ENCODE measurements around the gene RPUSD2. TPM values are rescaled to one million over a fixed set of nuclear protein-coding genes. Genes with fewer than 3 reads are reported as not detected.

The RPUSD2 gene
- total and polyA plus RNA-seq, 2 donors, result 5.9 to 11.7 TPM

GRCh38 chr15:40582726-40583246, 13.7 kb downstream of the RPUSD2 start:
- no peaks in the 10 kb centered on the region for H3K36me3 ChIP-seq (ENCODE audit: insufficient read depth)
- 67% methylated on average over 8 of the region's 8 CpGs for WGBS
- H3K4me3 ChIP-seq (ENCODE audit: low read depth, low read length), result no peak overlapping the region
- H3K4me1 ChIP-seq (ENCODE audit: insufficient read depth), result no peaks in the 10 kb centered on the region
- no peak for DNase-seq (ENCODE audit: extremely low spot score)
- H3K27ac ChIP-seq (ENCODE audit: low read depth), result no peak overlapping the region

DNA sequence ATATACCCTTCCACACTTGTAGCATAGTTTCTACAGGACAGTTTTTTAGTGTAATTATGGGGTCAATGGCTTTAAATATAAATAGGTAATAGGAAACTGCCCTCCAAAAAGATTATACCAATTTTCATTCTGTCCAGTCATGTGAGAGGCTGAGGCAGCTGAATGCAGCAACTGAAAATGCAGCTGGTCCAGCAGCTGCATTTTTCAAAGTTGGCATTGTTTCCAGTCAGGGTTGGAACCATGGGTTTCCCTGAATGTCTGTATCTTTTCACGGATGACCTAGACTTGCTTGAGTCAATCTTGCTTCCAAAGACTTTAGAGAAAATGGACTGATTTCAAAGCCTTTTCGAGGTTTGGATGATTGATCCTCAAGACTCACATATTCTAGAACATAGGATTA, 15.1 kb downstream of the RPUSD2 start:
- no peak for DNase-seq (ENCODE audit: extremely low spot score)
- Histone ChIP-seq H3K4me1 (ENCODE audit: insufficient read depth) (no peaks in the 10 kb centered on the region), H3K36me3 (ENCODE audit: insufficient read depth) (no peaks in the 10 kb centered on the region), H3K27ac (ENCODE audit: low read depth) (no peak overlapping the region), H3K4me3 (ENCODE audit: low read depth, low read length) (no peak overlapping the region)
- 55% methylated on average over 2 of the region's 2 CpGs for WGBS

DNA sequence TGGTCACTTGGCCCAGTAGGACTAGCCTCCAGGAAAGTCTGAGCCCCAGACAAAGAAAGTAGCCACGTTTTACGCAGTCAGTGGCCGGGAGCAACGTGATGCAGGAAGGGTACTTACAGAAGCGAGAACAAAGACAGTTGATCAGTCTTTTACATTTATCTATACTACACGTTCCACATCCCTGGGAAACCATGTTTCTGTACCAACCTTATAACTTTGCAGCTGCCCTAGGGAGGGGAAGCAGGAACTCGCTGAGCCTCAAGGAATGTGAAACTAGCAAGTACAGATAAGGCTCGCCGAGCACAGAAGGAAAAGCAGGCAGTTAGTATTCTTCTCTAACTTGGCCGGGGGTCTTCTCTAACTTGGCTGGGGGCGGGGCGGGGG, 21.6 kb downstream of the RPUSD2 start:
- no peak overlapping the region for H3K4me3 ChIP-seq (ENCODE audit: low read depth, low read length)
- DNase-seq (ENCODE audit: extremely low spot score), result no peak
- WGBS, result 25% methylated on average over 12 of the region's 12 CpGs
- H3K4me1 ChIP-seq (ENCODE audit: insufficient read depth), result no peaks in the 10 kb centered on the region
- no peak overlapping the region for H3K27ac ChIP-seq (ENCODE audit: low read depth)
- H3K36me3 ChIP-seq (ENCODE audit: insufficient read depth), result no peaks in the 10 kb centered on the region

- no peak for DNase-seq (ENCODE audit: extremely low spot score)
- Histone ChIP-seq H3K4me1 (ENCODE audit: insufficient read depth) (no peaks in the 10 kb centered on the region), H3K27ac (ENCODE audit: low read depth) (no peak overlapping the region), H3K4me3 (ENCODE audit: low read depth, low read length) (no peak overlapping the region), H3K36me3 (ENCODE audit: insufficient read depth) (no peaks in the 10 kb centered on the region)
- whole genome bisulfite sequencing, result 52% methylated on average over 8 of the region's 8 CpGs
These were observed 22.3 kb downstream of the RPUSD2 start for GRCh38 chr15:40591389-40591788.

DNA sequence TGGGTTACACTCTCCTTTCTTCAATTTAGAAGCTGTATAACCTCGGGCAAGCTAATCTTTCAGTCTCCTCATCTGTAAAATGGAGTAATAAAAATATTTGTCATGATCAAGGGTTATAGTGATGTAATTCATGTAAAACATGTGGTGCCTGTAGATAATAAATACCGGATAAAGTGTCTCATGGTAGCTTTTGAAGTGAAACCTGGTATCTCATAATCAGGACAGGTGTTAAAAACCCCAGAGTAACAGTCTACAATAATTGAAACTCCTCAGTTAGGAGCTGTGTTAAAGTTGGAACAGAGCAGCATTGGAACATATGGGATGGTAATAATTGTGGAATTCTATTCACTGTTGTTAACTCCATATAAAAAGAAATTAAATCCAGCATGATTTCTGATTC, 24.1 kb downstream of the RPUSD2 start:
- no peak for DNase-seq (ENCODE audit: extremely low spot score)
- 55% methylated on average over 2 of the region's 2 CpGs for WGBS
- Histone ChIP-seq H3K27ac (ENCODE audit: low read depth) (no peak overlapping the region), H3K4me3 (ENCODE audit: low read depth, low read length) (no peak overlapping the region), H3K4me1 (ENCODE audit: insufficient read depth) (no peaks in the 10 kb centered on the region), H3K36me3 (ENCODE audit: insufficient read depth) (no peaks in the 10 kb centered on the region)

DNA sequence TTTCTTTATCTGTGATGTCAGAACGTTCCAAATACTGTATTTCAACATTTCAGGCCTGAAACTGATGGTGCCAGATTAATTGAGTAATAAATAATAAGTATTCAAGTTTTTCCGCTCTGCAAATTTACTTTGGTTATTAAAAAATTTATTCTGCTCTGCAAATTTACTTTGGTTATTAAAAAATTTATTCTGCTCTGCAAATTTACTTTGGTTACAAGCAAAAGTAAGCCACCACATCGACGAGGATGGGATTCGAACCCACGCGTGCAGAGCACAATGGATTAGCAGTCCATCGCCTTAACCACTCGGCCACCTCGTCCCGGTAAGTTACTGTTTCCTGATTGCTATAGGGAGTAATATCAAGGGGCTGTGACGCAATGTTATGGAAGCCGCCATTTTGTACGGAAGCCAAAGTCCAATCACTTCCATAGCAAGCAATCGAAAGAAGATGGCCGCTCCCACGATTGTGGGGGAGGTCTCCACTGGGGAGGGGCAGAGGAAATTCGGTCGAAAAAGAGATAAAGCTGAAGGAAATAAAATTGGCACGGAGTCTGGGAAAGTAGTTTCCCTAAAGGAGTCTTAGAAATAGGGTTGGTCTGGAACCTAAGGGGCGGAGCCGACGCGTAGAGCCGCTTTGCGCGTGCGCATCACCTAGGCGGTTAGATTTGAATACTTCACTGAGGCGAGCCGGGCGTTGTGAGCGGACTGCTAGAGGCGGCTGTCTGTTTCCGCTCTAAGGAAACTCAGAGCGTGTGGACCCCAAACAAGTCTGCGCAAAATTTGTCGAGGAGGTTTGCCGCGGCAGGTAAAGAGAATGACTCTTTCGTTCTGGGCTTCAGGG, 24.7 kb downstream of the RPUSD2 start, which contains the start of gene KNL1:
TSS of gene KNL1 (plus strand) at position 662 of the 841 bp plus-strand sequence. CDS start 8,683 bp downstream, outside the sequence.
- H3K4me3 ChIP-seq (ENCODE audit: low read depth, low read length), result peak within 1 kb of the TSS; percentile 56
- DNase-seq (ENCODE audit: extremely low spot score), result peak; percentile 98
- H3K4me1 ChIP-seq (ENCODE audit: insufficient read depth), result no peaks in the 10 kb centered on the region
- no peaks in the 10 kb centered on the region for H3K36me3 ChIP-seq (ENCODE audit: insufficient read depth)
- H3K27ac ChIP-seq (ENCODE audit: low read depth), result peak within 1 kb of the TSS; percentile 84
- 3% methylated on average over 41 of the region's 41 CpGs for WGBS

- WGBS, result under 1% methylated on average over 31 of the region's 31 CpGs
- H3K36me3 ChIP-seq (ENCODE audit: insufficient read depth), result no peaks in the 10 kb centered on the region
- no peak for DNase-seq (ENCODE audit: extremely low spot score)
- H3K4me3 ChIP-seq (ENCODE audit: low read depth, low read length), result peak overlapping the region; percentile 56
- H3K4me1 ChIP-seq (ENCODE audit: insufficient read depth), result no peaks in the 10 kb centered on the region
- H3K27ac ChIP-seq (ENCODE audit: low read depth), result no peak overlapping the region
These were observed 25.3 kb downstream of the RPUSD2 start for GRCh38 chr15:40594429-40594836.

GRCh38 chr15:40595219-40595618, 26.1 kb downstream of the RPUSD2 start:
- no peak for DNase-seq (ENCODE audit: extremely low spot score)
- no peak overlapping the region for H3K4me3 ChIP-seq (ENCODE audit: low read depth, low read length)
- no peaks in the 10 kb centered on the region for H3K4me1 ChIP-seq (ENCODE audit: insufficient read depth)
- H3K27ac ChIP-seq (ENCODE audit: low read depth), result no peak overlapping the region
- 19% methylated on average over 5 of the region's 5 CpGs for WGBS
- H3K36me3 ChIP-seq (ENCODE audit: insufficient read depth), result no peaks in the 10 kb centered on the region

GRCh38 chr15:40595773-40596172, 26.7 kb downstream of the RPUSD2 start:
- WGBS, result 44% methylated on average over 5 of the region's 5 CpGs
- Histone ChIP-seq H3K27ac (ENCODE audit: low read depth) (no peak overlapping the region), H3K4me3 (ENCODE audit: low read depth, low read length) (no peak overlapping the region), H3K36me3 (ENCODE audit: insufficient read depth) (no peaks in the 10 kb centered on the region), H3K4me1 (ENCODE audit: insufficient read depth) (no peaks in the 10 kb centered on the region)
- DNase-seq (ENCODE audit: extremely low spot score), result no peak

DNA sequence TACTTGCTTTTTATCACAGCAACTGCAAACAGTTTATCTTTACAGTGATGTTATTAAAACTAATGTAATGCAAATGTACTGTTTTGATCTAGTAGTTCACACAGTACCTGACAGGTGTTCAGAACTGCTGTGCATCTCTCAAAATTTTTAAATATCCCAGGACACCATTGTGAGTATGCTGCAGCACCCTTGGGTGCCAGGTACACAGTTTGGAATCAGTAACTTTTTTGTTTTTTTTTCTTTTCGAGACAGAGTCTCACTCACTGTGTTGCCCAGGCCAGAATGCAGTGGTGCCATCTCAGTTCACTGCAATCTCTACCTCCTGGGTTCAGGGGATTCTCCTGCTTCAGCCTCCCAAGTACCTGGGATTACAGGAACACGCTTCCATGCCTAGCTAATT, 27.9 kb downstream of the RPUSD2 start:
- no peaks in the 10 kb centered on the region for H3K4me1 ChIP-seq (ENCODE audit: insufficient read depth)
- no peak overlapping the region for H3K4me3 ChIP-seq (ENCODE audit: low read depth, low read length)
- no peaks in the 10 kb centered on the region for H3K36me3 ChIP-seq (ENCODE audit: insufficient read depth)
- DNase-seq (ENCODE audit: extremely low spot score), result no peak
- WGBS, result 96% methylated on average over 2 of the region's 2 CpGs
- H3K27ac ChIP-seq (ENCODE audit: low read depth), result no peak overlapping the region

DNA sequence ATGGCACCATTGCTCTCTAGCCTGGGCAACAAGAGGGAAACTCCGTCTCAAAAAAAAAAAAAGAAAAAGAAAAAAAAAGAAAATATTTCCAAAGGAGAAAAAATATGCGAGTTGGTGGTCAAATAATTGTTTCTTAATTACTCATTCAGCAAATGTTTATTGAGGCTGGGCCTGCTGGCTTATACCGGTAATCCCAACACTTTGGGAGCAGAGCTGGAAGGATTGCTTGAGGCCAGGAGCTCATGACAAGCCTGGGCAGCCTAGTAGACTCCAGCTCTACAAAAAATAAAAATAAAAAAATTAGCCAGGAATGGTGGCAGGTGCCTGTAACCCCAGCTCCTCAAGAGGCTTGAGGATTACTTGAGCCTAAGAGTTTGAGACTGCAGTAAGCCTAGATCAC, 29.0 kb downstream of the RPUSD2 start:
- 81% methylated on average over 3 of the region's 3 CpGs for WGBS
- Histone ChIP-seq H3K4me3 (ENCODE audit: low read depth, low read length) (no peak overlapping the region), H3K27ac (ENCODE audit: low read depth) (no peak overlapping the region), H3K36me3 (ENCODE audit: insufficient read depth) (no peaks in the 10 kb centered on the region), H3K4me1 (ENCODE audit: insufficient read depth) (no peaks in the 10 kb centered on the region)
- DNase-seq (ENCODE audit: extremely low spot score), result no peak

GRCh38 chr15:40598672-40599071, 29.6 kb downstream of the RPUSD2 start:
- H3K27ac ChIP-seq (ENCODE audit: low read depth), result no peak overlapping the region
- H3K4me3 ChIP-seq (ENCODE audit: low read depth, low read length), result no peak overlapping the region
- no peak for DNase-seq (ENCODE audit: extremely low spot score)
- 96% methylated on average over 4 of the region's 4 CpGs for WGBS
- no peaks in the 10 kb centered on the region for H3K36me3 ChIP-seq (ENCODE audit: insufficient read depth)
- H3K4me1 ChIP-seq (ENCODE audit: insufficient read depth), result no peaks in the 10 kb centered on the region

GRCh38 chr15:40600956-40601355, 31.9 kb downstream of the RPUSD2 start:
- WGBS, result 94% methylated on average over 12 of the region's 12 CpGs
- no peak overlapping the region for H3K4me3 ChIP-seq (ENCODE audit: low read depth, low read length)
- H3K36me3 ChIP-seq (ENCODE audit: insufficient read depth), result no peaks in the 10 kb centered on the region
- no peak overlapping the region for H3K27ac ChIP-seq (ENCODE audit: low read depth)
- no peaks in the 10 kb centered on the region for H3K4me1 ChIP-seq (ENCODE audit: insufficient read depth)
- DNase-seq (ENCODE audit: extremely low spot score), result no peak

GRCh38 chr15:40603935-40604334, 34.8 kb downstream of the RPUSD2 start:
- Histone ChIP-seq H3K36me3 (ENCODE audit: insufficient read depth) (no peaks in the 10 kb centered on the region), H3K27ac (ENCODE audit: low read depth) (no peak overlapping the region), H3K4me1 (ENCODE audit: insufficient read depth) (no peaks in the 10 kb centered on the region), H3K4me3 (ENCODE audit: low read depth, low read length) (no peak overlapping the region)
- no peak for DNase-seq (ENCODE audit: extremely low spot score)
